ENCODE results near the gene TVP23C. TPM values are rescaled to one million over a fixed set of nuclear protein-coding genes. Genes with fewer than 3 reads are reported as not detected.
"Not testable (repeated sequence)": the region's sequence is repeated elsewhere in the genome, so short reads cannot be mapped to it uniquely, and the experiment has no call there.

Gene TVP23C
- polyA plus RNA-seq, 1 donor from 2014 or later = 2.9 TPM

- no peaks in the 10 kb centered on the region for H3K9me3 Mint-ChIP-seq
- peaks cover 0 to 4% (median 3%) of the 10 kb centered on the region in 3 donors for H3K4me1 Mint-ChIP-seq
- H3K36me3 Mint-ChIP-seq = peaks cover 9% of the 10 kb centered on the region
- no peak overlapping the region for H3K27ac Mint-ChIP-seq
- H3K4me3 Mint-ChIP-seq = no peak overlapping the region
- H3K27me3 Mint-ChIP-seq = no peaks in the 10 kb centered on the region
Measured at GRCh38 chr17:15510361-15510760, 52.9 kb downstream of the TVP23C start.

DNA sequence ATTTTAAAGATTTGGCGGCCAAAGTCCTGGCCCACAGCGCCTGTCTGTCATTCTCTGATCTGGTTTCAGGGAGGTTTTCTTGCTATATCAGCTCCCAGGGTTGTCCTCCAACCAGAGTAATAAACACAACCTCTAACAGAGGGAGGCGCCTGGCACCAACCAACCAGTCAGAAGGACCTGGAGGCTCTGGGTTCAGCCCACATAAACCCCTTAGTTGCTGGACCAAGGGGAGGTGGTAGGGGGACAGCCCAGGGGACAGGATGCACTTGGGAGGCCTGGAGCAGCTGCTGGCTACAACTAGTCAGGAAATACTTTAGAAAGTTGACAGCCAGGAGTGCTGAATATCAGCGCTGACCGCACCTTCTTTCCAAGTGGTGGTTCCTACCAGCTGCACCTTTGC is 54.2 kb downstream of the TVP23C start:
- peaks cover 0 to 4% (median 3%) of the 10 kb centered on the region in 3 donors for H3K4me1 Mint-ChIP-seq
- H3K27ac Mint-ChIP-seq = no peak overlapping the region
- no peak overlapping the region for H3K4me3 Mint-ChIP-seq
- no peaks in the 10 kb centered on the region for H3K9me3 Mint-ChIP-seq
- no peaks in the 10 kb centered on the region for H3K27me3 Mint-ChIP-seq
- peaks cover 5% of the 10 kb centered on the region for H3K36me3 Mint-ChIP-seq

GRCh38 chr17:15508466-15508865 is 54.8 kb downstream of the TVP23C start:
- Mint-ChIP-seq H3K36me3 (peaks cover 5% of the 10 kb centered on the region), H3K4me1 (peaks cover 0 to 7% (median 5%) of the 10 kb centered on the region in 3 donors), H3K9me3 (no peaks in the 10 kb centered on the region), H3K27me3 (no peaks in the 10 kb centered on the region), H3K4me3 (no peak overlapping the region), H3K27ac (no peak overlapping the region)

DNA sequence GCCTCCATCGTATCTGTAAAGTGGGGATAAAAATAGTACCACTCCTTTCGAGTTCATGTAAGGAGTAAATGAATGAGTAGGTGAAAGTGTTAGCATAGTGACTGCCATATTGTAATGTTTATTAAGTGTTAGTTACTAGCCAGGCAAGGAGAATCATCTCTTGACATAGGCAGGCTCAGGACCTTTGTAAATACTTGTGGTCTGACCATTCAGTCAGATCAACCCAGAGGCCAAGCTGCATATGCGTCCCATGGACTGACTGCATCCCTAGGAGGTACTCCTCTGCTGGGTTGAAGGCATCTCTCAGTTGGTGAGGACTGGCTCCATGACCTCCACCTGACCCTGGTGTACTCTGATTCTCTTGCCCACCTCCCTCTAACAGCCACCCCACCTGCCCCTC is 55.4 kb downstream of the TVP23C start:
- no peak overlapping the region for H3K27ac Mint-ChIP-seq
- peaks cover 5% of the 10 kb centered on the region for H3K36me3 Mint-ChIP-seq
- H3K4me1 Mint-ChIP-seq = peaks cover under 1 to 12% (median 8%) of the 10 kb centered on the region in 3 donors
- no peak overlapping the region for H3K4me3 Mint-ChIP-seq
- H3K9me3 Mint-ChIP-seq = no peaks in the 10 kb centered on the region
- no peaks in the 10 kb centered on the region for H3K27me3 Mint-ChIP-seq

DNA sequence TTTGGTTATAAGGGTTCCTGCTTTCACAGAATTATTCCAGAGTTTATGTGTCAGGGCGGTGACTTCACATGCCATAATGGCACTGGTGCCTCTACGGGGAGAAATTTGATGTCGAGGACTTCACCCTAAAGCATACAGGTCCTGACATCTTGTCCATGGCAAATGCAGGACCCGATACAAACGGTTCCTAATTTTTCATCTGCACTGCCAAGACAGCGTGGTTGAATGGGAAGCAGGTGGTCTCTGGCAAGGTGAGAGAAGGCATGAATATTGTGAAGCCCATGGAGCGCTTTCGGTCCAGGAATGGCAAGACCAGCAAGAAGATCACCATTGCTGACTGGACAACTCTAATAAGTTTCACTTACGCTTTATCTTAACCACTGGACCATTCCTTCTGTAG is 56.3 kb downstream of the TVP23C start:
- peaks cover 4 to 11% (median 10%) of the 10 kb centered on the region in 3 donors for H3K4me1 Mint-ChIP-seq
- H3K4me3 Mint-ChIP-seq = no peak overlapping the region
- peaks cover 5% of the 10 kb centered on the region for H3K36me3 Mint-ChIP-seq
- H3K27me3 Mint-ChIP-seq = no peaks in the 10 kb centered on the region
- no peaks in the 10 kb centered on the region for H3K9me3 Mint-ChIP-seq
- H3K27ac Mint-ChIP-seq = no peak overlapping the region

- H3K4me1 Mint-ChIP-seq = peaks cover 4 to 11% (median 8%) of the 10 kb centered on the region in 3 donors
- not testable (repeated sequence) for H3K9me3 Mint-ChIP-seq
Measured at GRCh38 chr17:15505708-15506107, 57.6 kb downstream of the TVP23C start.

GRCh38 chr17:15503731-15504130 is 59.6 kb downstream of the TVP23C start:
- H3K4me3 Mint-ChIP-seq = no peak overlapping the region
- H3K27me3 Mint-ChIP-seq = no peaks in the 10 kb centered on the region
- H3K9me3 Mint-ChIP-seq = peaks cover 0 to 3% (median 0%) of the 10 kb centered on the region in 3 donors
- H3K4me1 Mint-ChIP-seq = peaks cover 4 to 11% (median 8%) of the 10 kb centered on the region in 3 donors
- peak overlapping the region in 1 of 3 donors; percentile 48 for H3K27ac Mint-ChIP-seq
- peaks cover 5% of the 10 kb centered on the region for H3K36me3 Mint-ChIP-seq

More at GRCh38 chr17:15505708-15506107, 57.6 kb downstream of the TVP23C start:
- not testable (repeated sequence) for H3K27ac Mint-ChIP-seq, H3K4me3 Mint-ChIP-seq, H3K36me3 Mint-ChIP-seq, H3K27me3 Mint-ChIP-seq

DNA sequence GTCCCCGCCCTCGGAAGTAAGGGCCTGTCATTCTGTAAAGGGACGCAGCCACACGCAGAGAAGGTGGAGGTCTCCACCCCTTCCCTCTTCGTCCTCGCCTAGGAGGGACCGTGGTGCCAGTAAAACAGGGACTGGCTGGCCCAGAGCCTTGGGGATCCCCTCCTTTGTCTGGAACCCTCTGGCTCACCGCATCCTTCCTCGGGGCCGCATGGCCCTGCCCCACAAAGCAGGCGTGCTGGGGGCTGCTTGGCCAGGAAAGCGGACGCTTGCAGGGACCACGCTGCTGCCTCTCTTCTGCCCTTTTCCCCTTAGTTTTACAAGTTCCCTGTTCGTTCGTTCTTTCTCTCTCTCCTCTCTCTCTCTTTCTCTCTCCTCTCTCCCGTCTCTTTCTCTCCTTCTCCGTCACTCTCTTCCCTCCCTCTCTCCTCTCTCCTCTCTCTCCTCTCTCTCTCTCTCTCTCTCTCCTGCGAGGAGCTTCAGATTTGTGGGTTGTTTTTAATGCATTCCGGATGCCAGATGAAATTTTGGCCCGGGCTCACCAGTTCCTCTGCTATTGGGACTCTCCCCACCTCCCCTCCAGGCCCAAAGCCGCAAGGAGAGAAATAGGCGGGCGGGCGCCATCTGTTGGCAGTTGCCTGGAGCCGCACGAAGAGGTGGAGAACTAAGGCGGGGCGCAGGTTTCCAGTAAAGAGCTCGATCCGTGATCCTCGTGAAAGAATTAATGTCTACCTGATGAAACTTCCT is 60.7 kb downstream of the TVP23C start:
- Mint-ChIP-seq H3K4me3 (peak overlapping the region in 3 of 4 donors; percentile 6 to 80 (median 44)), H3K4me1 (peaks cover 4 to 11% (median 8%) of the 10 kb centered on the region in 3 donors), H3K27me3 (no peaks in the 10 kb centered on the region), H3K36me3 (peaks cover 5% of the 10 kb centered on the region), H3K9me3 (peaks cover 0 to 3% (median 0%) of the 10 kb centered on the region in 3 donors), H3K27ac (peak overlapping the region in 1 of 3 donors; percentile 40)

DNA sequence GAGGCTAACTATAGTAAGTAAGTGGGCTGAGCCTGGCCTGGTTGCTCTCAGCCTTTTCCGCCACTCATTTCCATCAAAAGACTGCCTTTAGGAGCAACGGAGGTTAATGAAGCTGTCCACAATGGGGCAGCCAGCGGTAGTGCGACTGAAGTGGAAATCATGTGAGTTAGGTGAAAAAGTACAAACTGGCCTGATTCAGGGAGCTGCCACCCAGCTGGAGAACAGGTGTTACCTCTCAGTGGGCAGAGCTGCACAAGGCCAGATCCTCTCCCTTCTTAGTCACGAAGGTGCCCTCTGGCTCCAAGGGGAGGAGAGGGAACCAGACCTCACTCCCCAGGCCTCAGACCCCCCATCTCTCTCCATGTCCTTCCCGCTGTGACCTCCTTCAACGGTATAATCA is 61.5 kb downstream of the TVP23C start:
- Mint-ChIP-seq H3K36me3 (peaks cover 5% of the 10 kb centered on the region), H3K27me3 (no peaks in the 10 kb centered on the region), H3K4me3 (no peak overlapping the region), H3K4me1 (peaks cover 4 to 11% (median 8%) of the 10 kb centered on the region in 3 donors), H3K27ac (no peak overlapping the region), H3K9me3 (peaks cover 0 to 3% (median 0%) of the 10 kb centered on the region in 3 donors)

GRCh38 chr17:15501282-15501681 is 62.0 kb downstream of the TVP23C start:
- Mint-ChIP-seq H3K27me3 (no peaks in the 10 kb centered on the region), H3K36me3 (peaks cover 5% of the 10 kb centered on the region), H3K4me3 (peak overlapping the region in 1 of 4 donors; percentile 8), H3K4me1 (peaks cover 4 to 11% (median 8%) of the 10 kb centered on the region in 3 donors), H3K9me3 (peaks cover 0 to 3% (median 0%) of the 10 kb centered on the region in 3 donors), H3K27ac (no peak overlapping the region)

GRCh38 chr17:15498107-15498506 is 65.2 kb downstream of the TVP23C start:
- Mint-ChIP-seq H3K4me1 (peaks cover 3 to 5% (median 4%) of the 10 kb centered on the region in 3 donors), H3K36me3 (peaks cover 7% of the 10 kb centered on the region), H3K4me3 (no peak overlapping the region), H3K27me3 (no peaks in the 10 kb centered on the region), H3K9me3 (peaks cover 0 to 3% (median 0%) of the 10 kb centered on the region in 3 donors), H3K27ac (no peak overlapping the region)

DNA sequence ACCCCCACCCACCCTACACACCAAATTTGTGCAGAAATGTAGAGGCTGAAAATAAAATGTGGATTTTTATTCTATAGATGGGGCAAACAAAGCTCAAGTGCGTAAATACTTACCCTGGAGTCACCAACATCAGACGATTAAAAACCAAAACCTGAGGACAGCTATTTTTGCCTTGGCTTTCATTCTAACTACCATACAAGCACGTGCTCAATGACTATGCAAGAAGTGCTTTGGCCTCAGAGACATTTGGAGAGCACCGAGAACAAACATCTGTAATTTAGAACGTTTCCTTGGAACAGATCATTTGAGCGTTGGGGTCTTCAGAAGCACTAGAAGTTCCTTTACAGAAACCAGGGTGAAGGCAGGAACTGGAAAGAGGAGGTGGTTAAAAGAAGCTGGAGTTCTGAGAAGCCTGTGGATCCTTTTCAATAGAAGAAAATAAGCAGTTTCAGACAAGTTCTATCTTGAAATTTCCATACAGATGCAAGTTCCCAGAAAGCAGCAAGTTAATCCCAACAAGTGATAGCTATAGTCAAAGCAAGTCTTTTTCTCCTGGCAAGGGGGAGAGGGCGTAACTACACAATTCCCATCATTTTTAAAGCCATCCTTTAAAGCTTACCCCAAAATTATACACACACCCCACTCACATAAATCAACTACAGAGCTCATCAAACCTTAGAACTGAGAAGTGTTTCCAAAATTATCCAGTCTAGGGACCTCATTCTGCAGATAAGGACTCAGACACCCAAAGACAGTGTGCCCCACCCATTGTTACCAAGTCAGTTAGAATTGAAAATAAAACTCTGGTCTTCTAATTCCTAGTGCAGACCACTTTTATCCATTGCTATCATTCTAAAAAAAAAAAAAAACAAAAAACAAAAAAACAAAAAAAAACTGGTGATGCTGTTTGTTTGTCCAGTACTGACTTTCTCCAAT is 66.3 kb downstream of the TVP23C start:
- peaks cover 0 to 3% (median 0%) of the 10 kb centered on the region in 3 donors for H3K9me3 Mint-ChIP-seq
- peaks cover 7% of the 10 kb centered on the region for H3K36me3 Mint-ChIP-seq
- H3K4me3 Mint-ChIP-seq = no peak overlapping the region
- H3K4me1 Mint-ChIP-seq = peaks cover 0 to 2% (median 0%) of the 10 kb centered on the region in 3 donors
- no peaks in the 10 kb centered on the region for H3K27me3 Mint-ChIP-seq
- H3K27ac Mint-ChIP-seq = no peak overlapping the region

DNA sequence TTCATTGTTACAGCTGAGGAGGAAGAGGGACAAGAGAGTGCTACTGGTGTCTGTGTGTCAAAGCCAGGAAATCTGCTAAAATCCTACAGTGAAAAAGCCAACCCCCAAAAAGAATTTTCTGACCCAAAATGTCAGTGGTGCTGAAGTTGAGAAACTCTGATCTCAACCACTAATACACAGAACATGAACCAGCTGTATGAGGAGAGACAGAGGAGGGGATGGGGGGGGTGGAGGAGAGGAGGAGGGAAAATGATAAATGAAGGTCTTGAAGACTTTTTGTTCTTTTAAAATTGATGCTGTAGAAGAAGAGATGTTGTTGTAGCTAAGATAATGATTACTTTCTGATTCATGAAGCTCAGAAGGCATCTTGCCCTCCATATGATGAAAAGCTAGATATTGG is 68.5 kb downstream of the TVP23C start:
- Mint-ChIP-seq H3K27ac (peak overlapping the region in 1 of 3 donors; percentile 77), H3K27me3 (no peaks in the 10 kb centered on the region)

GRCh38 chr17:15493693-15494035 is 69.6 kb downstream of the TVP23C start:
- H3K27ac Mint-ChIP-seq = no peak overlapping the region

More for the DNA sequence above, 68.5 kb downstream of the TVP23C start:
- Mint-ChIP-seq H3K4me3 (no peak overlapping the region), H3K9me3 (no peaks in the 10 kb centered on the region), H3K4me1 (no peaks in the 10 kb centered on the region), H3K36me3 (peaks cover 2% of the 10 kb centered on the region)

More at GRCh38 chr17:15493693-15494035, 69.6 kb downstream of the TVP23C start:
- no peak overlapping the region for H3K4me3 Mint-ChIP-seq
- H3K27me3 Mint-ChIP-seq = no peaks in the 10 kb centered on the region
- H3K9me3 Mint-ChIP-seq = no peaks in the 10 kb centered on the region
- H3K36me3 Mint-ChIP-seq = peaks cover 2% of the 10 kb centered on the region
- no peaks in the 10 kb centered on the region for H3K4me1 Mint-ChIP-seq

Measured in IgD-negative memory B cell (primary cell).